HG02678 (cell line): ENCODE data around the gene CACNA1S.

Source experiments
- ATAC-seq: cut with Tn5 transposase; IDR thresholded peaks from one replicate; pipeline ENCODE4 v1.9.1; 2021; ENCODE audit warnings: mild to moderate bottlenecking, moderate library complexity; ENCODE audit not compliant: unreplicated experiment

CACNA1S gene

DNA sequence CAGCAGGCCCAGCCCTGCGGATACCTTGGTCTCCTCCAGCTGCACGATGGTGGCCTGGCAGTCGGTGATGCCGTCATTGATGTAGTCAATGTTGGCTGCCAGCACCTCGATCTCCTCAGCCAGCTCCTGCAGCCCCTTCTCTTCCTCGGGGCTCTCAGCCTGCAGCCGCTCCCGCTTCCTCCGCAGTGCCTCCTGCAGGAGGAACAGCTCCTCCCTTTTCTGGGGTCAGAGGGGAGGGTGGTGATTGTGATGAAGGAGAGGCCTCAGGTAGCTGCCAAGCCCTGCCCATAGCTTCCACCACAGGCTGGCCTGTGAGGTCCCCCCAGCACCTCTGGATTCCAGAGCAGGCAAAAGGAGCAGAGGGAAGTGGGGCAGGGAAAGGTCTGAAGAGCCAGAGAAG, 122.1 kb downstream of the CACNA1S start:
- ATAC-seq, result no peak
